PC-9 (cell line): ENCODE data around the gene BRIP1.

Experiments
- CTCF ChIP-seq: fragments of 200-600 bp; sonication (generic); conservative IDR thresholded peaks from 2 replicates; pipeline ENCODE4 v1.6.1; 2017; ENCODE audit warnings: mixed run types, antibody characterized with exemption, mild to moderate bottlenecking, moderate library complexity
- EZH2 ChIP-seq: fragments of 200-600 bp; sonication (generic); IDR thresholded peaks from 2 replicates; pipeline ENCODE4 v1.8.0; 2017; ENCODE audit warnings: antibody characterized with exemption, low read depth

GRCh38 chr17:61794242-61794641, 69.1 kb downstream of the BRIP1 start:
- no peak for TF ChIP-seq CTCF
- TF ChIP-seq EZH2: no peak
